AG08395 (cell line): Measurements from ENCODE around the gene EIF4E3.

Experiments
- DNase-seq: peaks from one replicate; pipeline ENCODE4 v3.0.0; 2012; ENCODE audit warnings: mixed read lengths, low spot score

Gene EIF4E3

DNA sequence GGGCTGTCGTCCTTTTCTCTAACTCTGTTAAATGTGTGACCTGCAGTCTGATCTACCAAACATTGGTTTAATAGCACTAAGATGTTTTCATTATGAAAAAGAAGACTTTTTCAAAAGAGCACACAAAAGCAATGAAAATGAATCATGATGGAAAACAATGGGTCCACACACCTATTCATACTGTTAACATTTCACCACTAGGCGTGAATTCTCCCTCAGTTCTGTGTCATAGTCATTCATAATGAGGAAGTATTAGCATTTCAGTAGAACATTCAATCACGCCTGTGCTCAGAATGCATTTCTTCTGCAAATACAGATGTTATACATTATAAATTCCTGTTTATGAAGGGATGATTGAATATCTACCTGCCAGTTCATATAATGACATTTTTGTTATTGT, 35.9 kb downstream of the EIF4E3 start:
- no peak for DNase-seq

DNA sequence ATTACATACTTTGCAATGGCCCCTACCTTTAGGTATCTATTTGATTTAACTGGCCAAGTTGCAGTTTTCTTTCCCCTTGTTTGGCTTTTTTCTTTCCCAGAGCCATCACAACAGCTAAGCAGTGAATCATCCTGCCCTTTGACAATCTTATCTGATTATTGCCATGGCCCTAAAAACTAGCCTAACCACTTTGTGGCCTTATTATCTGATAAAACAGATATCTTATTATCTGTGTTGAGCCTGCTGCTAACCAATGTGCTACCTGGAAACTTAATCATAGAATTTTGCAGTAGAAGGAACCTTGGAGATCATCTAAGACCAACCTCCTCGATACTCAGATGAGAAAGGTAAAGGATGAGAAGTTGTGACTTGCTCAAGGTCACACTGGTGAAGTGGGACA, 37.1 kb downstream of the EIF4E3 start:
- DNase-seq: no peak

DNA sequence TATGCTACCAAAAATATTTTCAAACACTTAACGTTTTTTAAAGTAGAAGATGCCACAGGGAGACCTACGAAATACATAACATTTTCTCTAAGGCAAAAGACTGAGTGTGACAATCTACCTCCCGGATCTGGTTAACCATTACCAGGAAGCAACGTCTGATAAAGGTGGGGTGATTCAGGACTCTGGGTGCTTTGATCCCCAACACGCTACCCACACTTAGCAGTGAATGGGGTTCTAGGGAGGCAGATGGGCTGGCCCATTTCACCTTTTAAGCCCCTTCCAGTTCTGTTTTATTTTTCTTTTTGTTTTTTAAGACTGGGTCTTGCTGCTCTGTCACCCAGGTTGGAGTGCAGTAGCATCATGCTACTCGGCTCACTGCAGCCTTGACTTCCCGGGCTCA, 39.5 kb downstream of the EIF4E3 start:
- no peak for DNase-seq

DNA sequence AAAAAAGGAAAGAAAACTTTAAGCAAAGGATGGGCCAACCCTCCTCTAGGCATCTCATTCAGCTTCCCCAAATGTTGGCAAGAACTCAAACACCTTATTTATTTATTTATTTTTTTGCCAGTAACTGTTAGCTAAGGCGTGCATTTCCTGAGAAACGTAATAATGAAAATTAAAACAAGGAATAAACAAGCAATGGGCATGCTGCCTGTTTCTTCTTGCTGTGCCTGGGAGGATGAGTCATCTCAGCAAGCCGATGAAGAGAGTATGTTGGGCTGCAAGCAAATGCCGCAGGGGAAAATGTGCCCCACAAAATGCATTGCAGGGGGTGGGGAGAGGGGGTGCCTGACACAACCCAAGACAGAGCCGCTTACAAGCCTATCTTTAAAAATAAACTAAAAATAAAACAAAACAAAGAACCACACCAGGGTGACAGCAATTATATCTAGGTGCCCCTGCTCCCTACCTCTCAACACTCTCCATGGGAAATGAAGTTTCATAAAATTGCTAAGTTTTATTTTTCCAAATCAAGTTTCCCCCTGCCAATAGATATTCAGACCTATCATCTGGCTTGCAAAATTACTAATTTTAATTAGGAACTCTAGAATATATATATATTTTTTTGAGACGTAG, 40.3 kb downstream of the EIF4E3 start:
- peak; percentile 88 for DNase-seq

DNA sequence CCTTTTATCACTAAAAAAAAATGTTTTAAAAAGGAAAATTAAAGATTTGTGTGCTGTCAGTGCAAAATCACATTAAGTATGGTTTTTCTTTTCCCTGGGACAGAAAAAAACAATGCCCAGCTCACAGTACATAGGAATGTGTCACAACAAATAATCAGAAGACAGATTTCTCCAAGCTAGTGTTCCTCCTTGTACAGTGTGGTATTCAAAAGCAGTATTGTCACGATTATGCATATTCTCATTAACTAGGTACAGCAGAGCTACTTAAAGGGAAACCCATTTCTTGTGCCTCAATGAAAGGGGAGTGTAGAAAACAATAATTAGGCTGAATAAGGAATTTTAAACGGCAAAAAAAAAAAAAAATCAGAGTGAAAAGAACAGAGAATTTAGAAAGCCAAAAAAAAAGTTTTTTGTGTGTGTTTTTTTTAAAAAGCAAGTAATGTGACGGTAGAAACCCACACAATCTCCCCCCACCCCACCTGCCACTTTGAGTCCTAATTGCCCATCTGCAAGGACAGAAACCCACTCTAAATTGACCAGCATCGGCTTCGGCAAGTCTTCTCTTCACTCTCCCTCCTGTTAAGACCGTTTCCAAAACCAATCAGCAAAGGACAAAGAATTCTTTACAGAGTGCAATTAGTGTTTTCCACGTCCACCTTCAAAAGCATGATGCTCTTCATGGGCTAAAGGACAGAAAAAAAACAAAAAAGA, 41.0 kb downstream of the EIF4E3 start:
- no peak for DNase-seq

DNA sequence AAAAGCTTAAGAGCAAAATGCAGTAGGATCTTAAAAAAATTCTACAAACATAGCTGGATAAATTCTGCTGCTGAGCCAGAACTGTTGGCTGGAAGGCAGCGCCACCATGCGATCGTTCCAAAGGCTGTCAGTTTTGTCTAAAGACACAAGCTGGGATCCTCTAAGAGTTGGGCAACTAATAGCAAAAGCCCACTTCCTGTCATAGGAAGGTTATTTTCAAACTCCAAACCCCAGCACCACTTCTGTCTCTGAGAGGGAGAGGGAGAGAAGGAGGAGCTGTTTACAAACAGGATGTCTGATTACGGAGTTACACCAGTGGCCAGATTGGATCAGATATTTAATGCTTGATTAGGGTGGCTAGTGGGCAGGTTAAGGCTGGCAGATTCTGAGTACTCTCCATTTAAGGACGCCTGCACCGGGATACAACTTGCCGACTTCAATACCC, 44.0 kb downstream of the EIF4E3 start:
- peak; percentile 80 for DNase-seq

DNA sequence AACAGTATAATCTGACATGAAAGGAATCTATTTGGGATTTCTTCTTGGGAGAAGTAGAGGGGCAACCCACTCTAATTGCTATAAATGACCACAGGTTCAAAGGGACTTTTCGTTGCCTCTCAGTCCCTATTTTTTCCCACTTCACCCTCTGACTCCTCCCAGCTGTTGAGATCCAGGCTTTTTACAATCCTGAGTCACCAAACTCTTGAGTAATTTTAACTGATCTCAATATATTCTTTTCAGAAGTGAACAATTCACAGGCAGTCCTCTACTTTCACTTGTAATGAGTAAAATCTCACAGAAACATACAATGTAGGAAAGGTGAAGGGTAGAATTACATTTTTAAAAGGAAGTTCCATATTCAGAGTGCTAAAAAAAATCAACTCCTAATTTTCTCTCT, 44.6 kb downstream of the EIF4E3 start:
- DNase-seq: peak; percentile 72

DNA sequence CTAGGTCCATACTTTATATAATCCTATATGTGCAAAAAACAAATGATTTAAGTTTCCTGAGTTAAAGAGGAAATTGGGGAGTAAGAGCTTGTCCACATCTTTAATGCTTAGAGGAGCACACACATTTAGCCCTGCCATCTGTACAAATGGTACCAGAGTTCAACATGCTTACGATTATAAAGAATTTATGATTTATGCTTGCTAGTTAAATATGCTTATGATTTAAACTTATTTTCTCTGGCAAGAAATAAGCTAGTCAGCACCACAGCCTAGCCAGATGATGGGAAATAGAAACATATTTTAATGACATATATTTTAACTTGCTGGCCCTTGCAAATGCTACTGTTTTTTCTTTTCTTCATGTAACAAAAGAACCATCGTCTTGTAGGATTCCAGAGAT, 48.3 kb downstream of the EIF4E3 start:
- no peak for DNase-seq

DNA sequence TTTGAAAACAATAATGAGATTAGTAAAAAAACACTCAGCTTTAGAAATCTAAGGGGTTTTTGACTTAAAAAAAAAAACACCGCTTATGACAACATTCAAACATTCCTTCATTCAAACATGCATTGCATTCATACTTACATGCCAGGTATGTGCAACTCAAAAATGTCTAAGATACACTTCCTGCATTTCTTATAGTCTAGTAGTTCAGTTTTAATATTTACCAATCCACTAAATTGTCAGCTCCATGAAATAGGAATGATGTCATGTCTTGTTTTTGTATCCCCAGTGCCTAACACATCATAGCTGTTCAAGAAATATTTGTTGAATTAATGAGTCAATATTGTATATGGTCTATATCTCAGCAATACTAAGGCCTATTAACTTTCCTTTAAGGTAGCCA, 51.7 kb downstream of the EIF4E3 start:
- DNase-seq: no peak

DNA sequence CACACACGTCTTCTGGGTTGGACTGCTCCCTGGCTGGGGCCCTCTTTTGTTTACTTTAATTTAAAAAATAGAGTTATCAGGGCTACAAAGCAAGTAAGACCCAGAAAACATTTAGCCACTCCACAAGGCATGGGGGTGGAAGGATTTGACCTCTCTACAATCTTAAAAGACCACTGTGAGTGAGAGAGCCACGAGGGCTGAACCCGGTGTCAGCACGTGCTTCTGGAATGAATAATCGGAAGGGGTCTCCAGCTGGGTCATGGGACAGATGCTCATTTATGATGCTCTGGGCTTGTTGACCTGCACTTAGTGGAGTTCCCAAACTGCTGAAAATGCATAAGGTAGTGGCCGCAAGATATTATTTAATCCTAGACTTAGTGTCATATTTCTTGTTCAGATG, 52.4 kb downstream of the EIF4E3 start:
- DNase-seq: no peak

DNA sequence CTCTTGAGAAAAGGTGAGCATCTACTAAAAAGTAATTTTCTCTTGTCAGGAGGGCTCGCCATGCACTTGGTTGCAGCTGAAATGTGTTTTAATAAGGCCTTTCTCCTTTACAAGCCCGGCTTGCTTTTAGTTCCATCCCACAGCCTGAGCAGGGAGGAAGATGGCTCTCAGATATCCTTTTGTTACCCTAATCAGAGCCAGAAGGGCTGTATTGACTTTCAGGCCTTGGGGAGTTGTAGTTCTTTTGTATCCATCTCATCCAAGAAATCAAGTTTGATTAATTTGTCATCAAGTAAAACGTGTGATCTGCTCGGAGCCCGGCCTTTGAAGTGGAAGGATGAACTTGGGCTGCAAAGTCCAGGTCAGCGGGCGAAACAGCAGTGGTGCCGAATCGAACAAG, 52.9 kb downstream of the EIF4E3 start:
- DNase-seq: no peak

DNA sequence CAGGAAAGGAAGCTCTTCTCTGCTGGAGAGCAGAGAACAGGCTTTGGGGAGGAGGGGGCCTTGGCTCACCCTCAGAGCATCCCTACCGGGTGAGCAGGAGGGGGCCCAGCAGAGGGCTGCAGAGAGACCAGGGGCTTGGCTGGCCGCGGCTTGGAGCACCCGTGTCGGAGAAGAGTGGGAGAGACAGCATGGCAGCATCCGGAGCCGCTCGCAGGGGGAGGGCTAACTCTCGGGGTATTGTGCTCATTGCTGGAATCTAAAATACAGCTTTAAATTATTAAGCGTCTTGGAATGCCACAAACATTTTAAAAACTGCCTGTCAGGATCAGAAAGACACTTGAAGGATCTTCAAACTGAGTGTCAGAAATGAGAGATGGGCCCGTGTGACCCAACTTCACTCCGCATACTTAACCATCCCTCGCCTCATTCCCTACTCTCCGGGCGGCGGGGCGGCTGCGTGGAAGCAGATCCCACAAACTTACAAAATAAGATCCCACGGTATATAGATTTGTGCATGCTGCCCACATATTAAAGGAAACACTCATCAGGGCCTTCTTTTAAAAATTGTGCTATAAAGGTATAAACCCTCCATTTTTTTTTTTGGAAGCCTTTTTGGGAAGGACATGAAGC, 53.9 kb downstream of the EIF4E3 start:
- no peak for DNase-seq

DNA sequence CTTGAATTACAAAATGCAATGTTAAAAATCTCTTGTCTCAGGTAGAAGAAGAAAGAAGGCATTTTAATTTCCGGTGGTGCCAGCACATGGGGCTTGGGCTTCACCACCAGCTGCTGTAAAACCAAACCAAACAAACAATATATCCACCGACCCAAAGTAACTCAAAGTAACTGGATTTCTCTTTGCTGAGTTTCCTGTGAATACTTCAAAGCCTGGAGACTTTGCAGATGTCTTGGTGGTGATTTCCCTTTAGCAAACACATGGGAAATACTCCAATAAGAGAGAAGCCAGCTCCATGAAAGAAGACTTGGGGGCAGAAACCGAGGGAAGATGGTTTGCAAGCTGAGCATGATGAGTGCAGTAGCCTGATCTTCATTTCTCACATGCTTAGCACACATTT, 62.6 kb downstream of the EIF4E3 start:
- no peak for DNase-seq

DNA sequence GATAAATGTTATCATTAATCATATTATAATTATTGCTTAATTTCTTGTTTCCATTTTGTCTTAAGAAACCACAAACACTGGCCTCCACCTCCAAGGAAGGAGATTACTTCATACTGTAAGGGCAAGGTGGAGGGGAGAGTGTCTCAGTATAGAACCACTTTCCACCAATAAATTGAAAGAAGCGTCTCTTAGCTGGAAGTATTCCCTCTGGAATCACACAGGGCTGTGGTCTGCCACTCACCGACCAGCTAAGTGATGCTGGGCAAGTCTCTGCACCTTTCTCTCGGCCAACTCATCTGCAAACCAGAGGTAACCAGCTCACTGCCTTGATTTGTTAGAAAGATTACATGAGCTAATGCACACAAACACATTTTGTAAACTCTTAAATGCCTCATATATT, 63.1 kb downstream of the EIF4E3 start:
- DNase-seq: no peak

DNA sequence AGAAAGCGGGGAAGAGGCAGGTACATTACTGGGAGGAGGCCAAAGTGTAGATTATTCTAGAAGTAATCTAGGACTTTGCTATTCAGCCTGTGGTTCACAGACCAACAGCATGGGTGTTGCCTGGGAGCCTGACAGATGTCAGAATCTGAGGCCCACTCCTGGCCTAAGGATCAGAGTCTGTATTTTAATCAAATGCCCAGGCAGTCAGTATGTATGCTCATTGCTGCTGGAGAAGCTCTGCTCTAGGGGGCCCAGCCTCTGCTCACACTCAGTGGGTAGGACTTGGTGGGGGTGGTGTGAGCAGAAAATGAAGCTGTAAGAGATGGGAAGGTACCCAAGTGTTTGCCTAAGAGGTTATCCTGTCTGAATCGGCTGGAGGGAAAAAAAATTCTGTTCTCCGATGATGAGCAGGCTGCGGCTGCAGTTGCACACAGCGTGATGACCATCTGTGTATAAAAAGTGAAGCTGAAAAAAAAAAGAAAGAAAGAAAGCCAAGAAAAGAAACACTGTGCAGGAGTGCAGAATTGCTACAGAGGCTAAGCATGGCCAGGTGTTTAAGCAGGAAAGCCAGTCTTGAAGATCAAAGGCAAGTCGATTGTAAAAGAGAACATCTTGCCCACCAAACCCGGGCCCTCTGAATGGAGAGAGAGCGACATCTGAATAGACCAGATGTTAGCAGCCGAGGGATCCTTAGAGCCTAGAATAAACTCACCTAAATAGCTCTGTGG, 65.2 kb downstream of the EIF4E3 start:
- DNase-seq: peak; percentile 50

DNA sequence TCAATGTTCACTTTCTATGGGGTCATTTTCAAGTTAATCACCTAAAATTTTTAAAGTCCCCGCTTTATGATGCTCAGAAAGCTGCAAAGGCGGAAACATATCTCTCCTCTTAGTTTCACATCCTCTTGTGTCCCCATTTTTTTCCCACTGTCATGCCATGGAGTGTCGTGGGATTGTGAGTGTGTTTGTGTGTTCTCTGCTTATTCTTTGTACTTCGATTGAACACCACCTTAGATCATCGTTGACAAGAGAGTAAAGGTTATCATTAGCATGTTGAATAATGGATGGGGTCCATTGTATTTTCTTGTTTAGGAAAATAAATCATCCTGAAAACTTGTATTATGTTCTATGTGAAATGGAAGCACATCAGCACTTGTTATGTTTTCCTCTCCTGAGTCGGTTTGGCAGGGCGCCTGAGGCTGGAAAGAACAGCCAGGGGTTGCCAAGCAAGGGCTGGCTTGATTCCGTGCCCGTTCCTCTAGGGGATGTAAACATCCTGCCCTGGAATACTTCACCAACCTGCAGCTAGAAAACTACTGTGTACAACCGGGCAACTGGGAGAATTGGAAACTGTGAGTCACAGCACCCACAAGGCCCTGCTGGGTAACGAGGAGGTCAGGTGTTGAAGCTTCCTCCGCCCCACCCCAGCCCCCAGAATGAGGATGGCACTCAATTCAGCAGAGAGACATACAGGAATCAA, 67.2 kb downstream of the EIF4E3 start:
- no peak for DNase-seq

DNA sequence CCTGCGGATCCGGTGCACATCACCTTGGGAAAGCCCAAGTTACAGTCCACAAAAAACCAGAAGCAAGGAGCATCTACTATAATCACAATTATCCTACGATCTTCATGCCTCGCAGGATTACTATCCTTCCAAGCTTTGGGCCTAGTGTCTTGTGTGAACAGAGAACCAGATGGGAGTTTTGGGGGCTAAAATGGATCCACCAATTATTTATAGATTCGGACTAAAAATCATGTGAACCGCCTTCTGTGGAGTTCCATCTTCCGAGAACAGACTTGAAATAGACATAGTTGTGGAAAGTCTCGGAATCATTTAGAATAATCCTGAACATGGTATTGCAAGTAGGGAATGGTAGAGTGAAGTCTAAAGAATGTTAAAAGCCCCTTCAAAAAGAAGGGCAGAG, 70.1 kb downstream of the EIF4E3 start:
- DNase-seq: no peak

DNA sequence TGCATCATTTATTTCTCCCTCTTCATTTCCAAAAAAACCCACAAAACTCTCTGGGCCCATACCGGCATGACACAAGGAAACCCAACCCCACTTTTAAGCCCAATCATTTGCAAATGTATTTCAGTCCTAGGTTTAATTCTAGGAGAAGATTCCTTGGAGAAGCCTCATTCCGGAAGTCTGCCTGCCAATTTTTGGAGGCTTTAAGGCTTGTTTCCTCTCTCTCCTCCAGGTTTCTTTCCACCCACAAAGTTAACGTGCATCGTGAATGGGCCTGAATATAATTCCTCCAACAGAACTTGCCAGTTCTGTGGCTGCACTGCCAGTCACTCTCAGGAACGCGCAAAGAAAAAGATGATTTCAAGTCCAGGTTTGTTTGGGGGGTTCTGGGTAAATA, 71.8 kb downstream of the EIF4E3 start:
- DNase-seq: no peak

DNA sequence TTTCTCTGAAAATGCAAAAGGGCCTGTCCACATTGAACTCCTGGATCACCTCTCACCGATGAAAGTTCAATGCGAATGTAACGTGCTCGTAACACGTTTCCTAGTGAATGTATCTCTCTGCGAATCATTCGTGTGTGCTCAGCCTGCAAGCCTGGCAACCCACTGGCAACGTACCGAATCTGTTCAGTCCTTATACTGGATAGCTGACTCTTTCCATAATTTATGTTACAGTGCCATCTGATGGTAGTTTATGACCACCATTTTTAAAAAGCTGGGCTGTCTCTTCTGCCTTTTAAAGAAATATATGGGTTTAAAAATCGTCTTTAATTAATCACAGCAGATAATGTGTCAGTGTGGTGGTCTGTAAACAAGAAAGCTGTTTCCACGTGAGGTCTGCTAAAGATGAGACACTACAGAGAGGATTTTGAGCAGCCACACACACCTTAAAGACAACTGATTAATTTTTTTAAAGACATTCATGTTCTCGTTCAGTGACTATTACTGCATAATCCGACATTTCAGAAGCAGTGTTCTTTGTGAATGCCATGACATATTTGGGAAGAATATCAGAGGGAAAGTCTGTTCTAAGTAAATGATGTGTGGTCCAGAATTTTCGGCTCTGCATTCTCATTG, 72.3 kb downstream of the EIF4E3 start:
- DNase-seq: peak; percentile 65

DNA sequence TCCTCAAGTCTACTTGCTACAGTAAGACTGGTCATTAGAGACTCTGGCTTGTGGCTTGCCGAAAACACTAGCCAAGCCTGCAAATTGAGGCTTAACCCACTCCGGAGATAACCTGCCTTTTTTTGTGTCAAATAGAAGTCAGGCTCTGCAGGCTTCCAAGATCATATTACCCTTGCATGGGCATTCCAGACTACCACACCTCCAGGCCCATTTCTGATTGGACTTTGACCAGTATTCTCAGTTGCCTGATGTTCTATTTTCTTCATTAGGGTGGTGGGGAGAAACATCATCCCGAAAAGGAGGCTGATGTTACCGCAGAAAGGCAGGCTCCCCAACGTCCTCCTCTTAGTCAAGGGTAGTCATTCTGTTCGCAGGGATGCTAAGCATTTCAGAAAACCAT, 73.6 kb downstream of the EIF4E3 start:
- DNase-seq: no peak

DNA sequence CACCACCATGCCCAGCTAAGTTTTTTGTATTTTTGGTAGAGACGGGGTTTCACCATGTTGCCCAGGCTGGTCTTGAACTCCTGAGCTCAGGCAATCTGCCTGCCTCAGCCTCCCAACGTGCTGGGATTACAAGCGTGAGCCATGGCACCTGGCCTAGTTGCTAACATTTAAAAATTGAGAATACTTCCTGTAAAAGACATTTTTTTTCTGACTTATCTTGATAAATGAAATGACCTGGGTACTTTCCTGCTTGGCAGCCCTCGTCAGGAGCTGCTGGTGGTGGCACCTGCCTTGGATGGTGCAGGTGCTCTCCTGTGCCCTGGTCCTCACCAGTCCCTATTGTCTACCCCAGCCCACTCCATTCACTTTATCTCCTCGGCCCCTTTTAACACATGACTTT, 74.8 kb downstream of the EIF4E3 start:
- DNase-seq: no peak

DNA sequence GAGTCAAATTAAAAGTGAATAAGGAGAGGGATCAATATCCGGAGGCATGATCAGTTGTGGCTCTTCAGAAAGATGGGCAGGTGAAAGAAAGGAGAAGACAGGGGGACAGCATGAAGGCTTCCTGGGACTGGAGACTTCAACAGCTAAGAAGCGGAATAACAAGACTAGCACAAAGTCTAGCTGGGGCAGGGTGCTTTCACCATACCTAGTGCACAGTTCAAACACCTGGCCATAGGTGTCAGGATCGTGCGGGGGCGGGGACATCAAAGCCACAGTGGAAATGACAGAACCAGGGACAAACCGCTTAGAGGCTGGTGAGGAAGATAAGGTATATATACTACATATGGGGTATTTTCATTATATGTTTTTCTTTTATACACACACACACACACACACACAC, 75.4 kb downstream of the EIF4E3 start:
- DNase-seq: no peak
